Neural progenitor cell (in vitro differentiated cells): ENCODE data around the gene TYMS.

Experiments
- EZH2 ChIP-seq: fragments of 200-600 bp; sonication (generic); IDR thresholded peaks from 2 replicates; pipeline ENCODE4 v1.6.1; 2017; ENCODE audit warnings: antibody characterized with exemption, mild to moderate bottlenecking, moderate library complexity
- EZH2phosphoT487 ChIP-seq: fragments of 200-600 bp; sonication (generic); IDR thresholded peaks from 2 replicates; pipeline ENCODE4 v1.6.1; 2017; ENCODE audit warnings: antibody characterized with exemption
- TF ChIP-seq, protein P1 (sequence below): fragments of 200-600 bp; sonication (generic); IDR thresholded peaks from 2 replicates; pipeline ENCODE4 v1.5.1; 2017; ENCODE audit warnings: antibody characterized with exemption, mild to moderate bottlenecking

DNA sequence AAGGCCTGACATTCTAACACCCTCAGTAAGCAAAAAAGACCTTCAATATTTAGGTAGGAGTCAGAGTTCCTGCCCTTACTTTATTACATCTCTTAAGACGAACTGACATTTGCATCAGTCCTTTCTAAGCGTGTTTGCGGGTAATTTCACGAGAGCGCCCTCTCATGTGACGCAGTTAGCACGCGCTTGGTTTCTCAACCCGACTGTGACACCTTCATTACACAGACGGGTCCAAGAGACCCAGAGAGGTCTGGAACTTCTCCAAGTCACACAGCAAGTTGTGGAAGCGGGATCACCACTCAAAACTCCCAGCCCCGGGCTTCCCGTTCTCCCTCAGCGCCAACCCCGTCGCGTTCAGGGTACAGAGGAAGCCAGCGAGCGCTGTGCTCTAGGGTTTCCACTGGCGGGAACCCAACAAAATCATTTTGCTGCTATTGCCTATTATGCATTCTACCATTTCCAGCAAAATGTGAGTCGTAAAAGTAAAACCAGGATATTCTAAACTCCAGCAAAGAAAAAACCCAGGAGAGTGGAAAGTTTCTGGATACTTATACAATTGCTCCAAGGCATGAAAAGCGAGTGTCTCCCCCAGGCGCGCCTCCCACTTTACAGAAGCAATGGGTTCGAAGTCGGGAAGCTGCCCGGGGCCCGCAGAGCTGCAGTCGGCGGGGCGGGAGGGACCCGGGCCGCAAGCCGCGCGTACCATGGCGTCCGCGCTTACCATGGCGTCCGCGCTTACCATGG lies 54.4 kb downstream of the TYMS start:
- TF ChIP-seq EZH2phosphoT487 (no peak), EZH2 (no peak)
- TF ChIP-seq, protein P1, sequence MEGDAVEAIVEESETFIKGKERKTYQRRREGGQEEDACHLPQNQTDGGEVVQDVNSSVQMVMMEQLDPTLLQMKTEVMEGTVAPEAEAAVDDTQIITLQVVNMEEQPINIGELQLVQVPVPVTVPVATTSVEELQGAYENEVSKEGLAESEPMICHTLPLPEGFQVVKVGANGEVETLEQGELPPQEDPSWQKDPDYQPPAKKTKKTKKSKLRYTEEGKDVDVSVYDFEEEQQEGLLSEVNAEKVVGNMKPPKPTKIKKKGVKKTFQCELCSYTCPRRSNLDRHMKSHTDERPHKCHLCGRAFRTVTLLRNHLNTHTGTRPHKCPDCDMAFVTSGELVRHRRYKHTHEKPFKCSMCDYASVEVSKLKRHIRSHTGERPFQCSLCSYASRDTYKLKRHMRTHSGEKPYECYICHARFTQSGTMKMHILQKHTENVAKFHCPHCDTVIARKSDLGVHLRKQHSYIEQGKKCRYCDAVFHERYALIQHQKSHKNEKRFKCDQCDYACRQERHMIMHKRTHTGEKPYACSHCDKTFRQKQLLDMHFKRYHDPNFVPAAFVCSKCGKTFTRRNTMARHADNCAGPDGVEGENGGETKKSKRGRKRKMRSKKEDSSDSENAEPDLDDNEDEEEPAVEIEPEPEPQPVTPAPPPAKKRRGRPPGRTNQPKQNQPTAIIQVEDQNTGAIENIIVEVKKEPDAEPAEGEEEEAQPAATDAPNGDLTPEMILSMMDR, result no peak
